Lower lobe of right lung (tissue), 2 donors: Measurements from ENCODE around the gene ACTR3C. TPM values are rescaled to one million over a fixed set of nuclear protein-coding genes. Genes with fewer than 3 reads are reported as not detected.

ENCODE experiments used
- ATAC-seq, 2 donors: fragments of 200-7000 bp; cut with Tn5 transposase; one replicate each; pipeline ENCODE4 v1.9.1; 2020 to 2022; ENCODE audit warnings: mild to moderate bottlenecking in 2 of 2, moderate library complexity in 2 of 2
- DNase-seq: peaks from one replicate; pipeline ENCODE4 v3.0.0-alpha.2; 2020
- H3K27ac ChIP-seq: fragments of 200-600 bp; one replicate; pipeline ENCODE4 v1.8.0; 2022
- H3K27me3 ChIP-seq: fragments of 200-600 bp; one replicate; pipeline ENCODE4 v1.8.0; 2022; ENCODE audit warnings: low read depth
- H3K36me3 ChIP-seq: fragments of 200-600 bp; one replicate; pipeline ENCODE4 v1.8.0; 2022; ENCODE audit warnings: mild to moderate bottlenecking
- H3K4me1 ChIP-seq: fragments of 200-600 bp; one replicate; pipeline ENCODE4 v1.8.0; 2022
- H3K4me3 ChIP-seq: fragments of 200-600 bp; one replicate; pipeline ENCODE4 v1.8.0; 2022; ENCODE audit warnings: mild to moderate bottlenecking
- H3K9me3 ChIP-seq: fragments of 200-600 bp; one replicate; pipeline ENCODE4 v1.8.0; 2022
- intact Hi-C: fragments of 100-400 bp; cut with DNase I; formaldehyde crosslinking; loops from one replicate; pipeline ENCODE4 v1.11.0; 2022
- total RNA-seq: library from RNA; stranded (reverse); fragmentation: NEBNext Ultra II Directional; extraction: Animal tissue kit (Norgen Biotek cat#: 25700); gene quantifications from one replicate; pipeline ENCODE4 v1.2.1, GENCODE V29; 2021
- TF ChIP-seq, protein P1 (sequence below): fragments of 200-600 bp; IDR thresholded peaks from one replicate; pipeline ENCODE4 v1.8.0; 2022; ENCODE audit warnings: antibody characterized with exemption, mild to moderate bottlenecking
- donor health status: DM: no; HTN: yes; CAD: no; lungs with severe emphysema.

The ACTR3C gene
- total RNA-seq, 1 donor from 2014 or later = 18.6 TPM

DNA sequence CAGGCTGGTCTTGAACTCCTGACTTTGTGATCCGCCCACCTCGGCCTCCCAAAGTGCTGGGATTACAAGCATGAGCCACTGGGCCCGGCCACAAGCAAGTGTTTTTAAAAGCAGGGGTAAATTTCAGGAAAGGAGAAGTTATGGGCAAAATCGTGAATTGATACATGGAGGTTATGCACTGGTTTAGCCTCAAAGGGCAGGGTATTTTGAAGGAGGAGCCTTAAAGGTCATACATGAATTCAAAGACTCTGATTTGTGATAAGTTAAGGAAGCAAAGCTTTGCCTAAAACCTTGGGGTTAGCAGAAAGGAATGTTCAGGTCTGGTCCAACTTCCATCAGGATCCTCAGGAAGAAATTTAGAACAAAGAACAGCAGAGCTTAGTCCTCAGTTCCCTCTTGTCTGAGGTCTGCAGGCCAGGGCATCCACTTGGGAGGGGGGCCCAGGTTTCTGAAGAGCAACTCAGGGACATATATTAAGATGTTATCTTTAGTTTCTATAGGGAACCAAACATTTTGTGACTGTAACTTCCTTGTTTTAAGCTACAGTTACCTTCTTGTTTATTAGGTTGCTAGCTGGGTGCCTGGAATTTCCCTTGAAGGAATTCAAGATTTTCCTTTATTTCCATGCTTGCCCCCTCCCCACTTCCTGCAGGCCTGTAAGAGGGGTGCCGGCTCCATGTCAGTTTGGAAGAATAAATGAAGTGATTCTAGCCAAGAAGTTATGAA, 42.5 kb upstream of the ACTR3C start:
- TF ChIP-seq, protein P1, sequence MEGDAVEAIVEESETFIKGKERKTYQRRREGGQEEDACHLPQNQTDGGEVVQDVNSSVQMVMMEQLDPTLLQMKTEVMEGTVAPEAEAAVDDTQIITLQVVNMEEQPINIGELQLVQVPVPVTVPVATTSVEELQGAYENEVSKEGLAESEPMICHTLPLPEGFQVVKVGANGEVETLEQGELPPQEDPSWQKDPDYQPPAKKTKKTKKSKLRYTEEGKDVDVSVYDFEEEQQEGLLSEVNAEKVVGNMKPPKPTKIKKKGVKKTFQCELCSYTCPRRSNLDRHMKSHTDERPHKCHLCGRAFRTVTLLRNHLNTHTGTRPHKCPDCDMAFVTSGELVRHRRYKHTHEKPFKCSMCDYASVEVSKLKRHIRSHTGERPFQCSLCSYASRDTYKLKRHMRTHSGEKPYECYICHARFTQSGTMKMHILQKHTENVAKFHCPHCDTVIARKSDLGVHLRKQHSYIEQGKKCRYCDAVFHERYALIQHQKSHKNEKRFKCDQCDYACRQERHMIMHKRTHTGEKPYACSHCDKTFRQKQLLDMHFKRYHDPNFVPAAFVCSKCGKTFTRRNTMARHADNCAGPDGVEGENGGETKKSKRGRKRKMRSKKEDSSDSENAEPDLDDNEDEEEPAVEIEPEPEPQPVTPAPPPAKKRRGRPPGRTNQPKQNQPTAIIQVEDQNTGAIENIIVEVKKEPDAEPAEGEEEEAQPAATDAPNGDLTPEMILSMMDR = no peak
- Histone ChIP-seq H3K4me1 (peaks cover 29% of the 10 kb centered on the region), H3K27me3 (no peaks in the 10 kb centered on the region), H3K9me3 (no peaks in the 10 kb centered on the region), H3K36me3 (peaks cover 11% of the 10 kb centered on the region), H3K4me3 (no peak overlapping the region), H3K27ac (peak overlapping the region; percentile 20)
- intact Hi-C loops = no loop called here
- DNase-seq = no peak
- no peak for ATAC-seq

DNA sequence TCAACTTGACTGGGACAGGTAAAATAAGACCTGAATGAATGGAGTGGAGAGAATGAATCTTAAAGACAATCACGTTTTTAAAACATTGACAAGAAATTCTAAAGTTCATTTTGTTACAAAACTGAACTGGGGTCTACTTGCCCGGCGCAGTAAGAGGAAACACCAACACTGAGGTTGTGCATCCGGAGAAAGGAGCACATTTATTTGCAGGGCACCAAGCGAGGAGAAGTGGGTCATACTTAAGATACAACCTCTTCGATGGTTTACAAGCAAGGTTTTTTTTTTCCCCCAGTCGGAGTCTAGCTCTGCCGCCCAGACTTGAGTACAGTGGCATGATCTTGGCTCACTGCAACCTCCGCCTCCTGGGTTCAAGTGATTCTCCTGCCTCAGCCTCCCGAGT, 41.8 kb upstream of the ACTR3C start:
- peak overlapping the region; percentile 20 for H3K27ac ChIP-seq

DNA sequence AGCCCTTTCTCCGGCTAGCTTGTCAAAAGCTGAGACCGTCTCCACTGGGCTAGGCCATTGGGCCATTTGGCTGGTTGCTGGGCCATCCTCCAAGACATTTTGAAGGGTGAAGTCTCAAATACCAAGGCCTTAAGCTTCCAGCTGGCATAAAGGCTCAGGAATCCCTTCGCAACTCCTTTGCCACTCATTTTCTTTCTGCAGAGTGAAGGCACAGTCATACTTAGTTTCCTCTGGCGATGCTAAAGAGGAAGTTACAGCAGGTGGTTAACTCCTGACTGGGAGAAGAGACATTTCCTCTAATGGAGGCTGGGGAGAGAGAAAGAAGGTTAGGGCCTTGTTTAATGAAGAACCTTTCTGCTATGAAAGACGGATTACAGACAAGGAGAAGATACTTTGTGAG, 40.5 kb upstream of the ACTR3C start:
- Histone ChIP-seq H3K4me3 (no peak overlapping the region), H3K27ac (no peak overlapping the region), H3K9me3 (no peaks in the 10 kb centered on the region), H3K27me3 (no peaks in the 10 kb centered on the region), H3K36me3 (no peaks in the 10 kb centered on the region), H3K4me1 (peaks cover 14% of the 10 kb centered on the region)
- DNase-seq (no peak), ATAC-seq (no peak)
- intact Hi-C loops = no loop called here
- TF ChIP-seq, protein P1 = no peak

More for the DNA sequence above, 41.8 kb upstream of the ACTR3C start:
- intact Hi-C loops = no loop called here
- DNase-seq (no peak), ATAC-seq (no peak)
- Histone ChIP-seq H3K9me3 (no peaks in the 10 kb centered on the region), H3K27me3 (no peaks in the 10 kb centered on the region), H3K36me3 (peaks cover 4% of the 10 kb centered on the region), H3K4me1 (peaks cover 23% of the 10 kb centered on the region), H3K4me3 (no peak overlapping the region)
- TF ChIP-seq, protein P1 = no peak

DNA sequence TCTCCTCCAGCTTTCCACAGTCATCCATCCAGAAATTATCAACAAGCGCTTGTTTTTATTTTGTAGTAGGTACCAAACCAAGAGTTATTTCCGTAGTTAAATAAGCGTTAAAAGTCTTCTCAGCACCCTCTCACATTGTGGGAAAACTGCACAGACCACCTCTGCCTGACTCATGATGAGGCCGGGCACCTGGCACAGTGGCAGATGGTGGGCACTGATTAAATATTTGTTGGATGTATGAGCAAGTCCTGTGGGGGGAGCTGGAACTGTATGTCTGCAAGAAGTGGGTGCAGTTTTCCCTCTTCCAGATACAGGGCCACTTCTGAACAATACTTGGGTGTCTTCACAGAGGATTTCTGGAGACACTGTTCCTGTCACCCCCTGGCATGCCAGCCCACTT, 40.0 kb upstream of the ACTR3C start:
- no peak for ATAC-seq
- Histone ChIP-seq H3K9me3 (no peaks in the 10 kb centered on the region), H3K4me3 (no peak overlapping the region), H3K27ac (no peak overlapping the region), H3K4me1 (peaks cover 14% of the 10 kb centered on the region), H3K36me3 (no peaks in the 10 kb centered on the region), H3K27me3 (no peaks in the 10 kb centered on the region)
- DNase-seq = no peak
- TF ChIP-seq, protein P1 = no peak
- intact Hi-C loops = no loop called here

DNA sequence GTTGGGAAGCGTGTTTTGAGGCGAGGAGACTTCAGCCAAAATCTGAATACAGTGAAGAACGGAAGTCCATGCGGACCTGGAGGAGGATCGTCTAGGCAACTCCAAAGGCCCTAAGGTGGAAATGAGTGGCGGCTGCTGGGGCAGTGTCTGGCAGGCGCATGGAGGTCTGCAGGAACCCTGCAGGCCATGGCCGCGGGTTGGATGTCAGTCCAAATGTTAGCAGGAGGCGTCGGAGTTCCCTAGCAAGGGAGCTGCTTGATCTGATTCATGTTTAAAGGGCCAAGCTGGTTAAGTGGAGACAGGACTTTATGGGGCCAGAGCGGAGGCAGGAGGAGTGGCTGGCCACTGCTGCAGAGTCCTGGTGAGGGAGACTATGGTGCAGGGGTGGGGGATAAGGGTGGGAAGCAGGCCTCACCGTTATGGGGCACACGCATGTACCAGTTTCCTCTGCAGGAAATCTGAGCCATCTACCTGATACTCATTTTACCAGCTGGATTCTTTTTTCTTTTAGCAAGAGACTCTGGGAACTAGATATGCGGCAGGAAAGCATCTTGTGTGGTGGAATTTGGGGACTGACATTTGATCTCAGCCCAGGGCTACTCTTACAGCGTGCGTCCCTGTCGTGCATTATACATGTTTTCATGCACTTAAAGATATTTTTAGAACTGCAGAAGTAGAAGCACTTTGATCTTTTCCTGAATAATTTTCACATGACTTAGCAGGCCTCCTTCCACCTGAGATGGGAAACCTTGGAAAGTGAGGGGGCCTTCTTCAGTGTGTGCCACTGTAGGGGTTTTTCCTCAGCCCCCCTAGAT, 38.7 kb upstream of the ACTR3C start:
- intact Hi-C loops = no loop called here
- DNase-seq = no peak

More for the DNA sequence above, 38.7 kb upstream of the ACTR3C start:
- no peak for ATAC-seq
- no peaks in the 10 kb centered on the region for H3K36me3 ChIP-seq
- TF ChIP-seq, protein P1 = no peak
- peaks cover 2% of the 10 kb centered on the region for H3K4me1 ChIP-seq
- H3K27me3 ChIP-seq = no peaks in the 10 kb centered on the region
- no peak overlapping the region for H3K4me3 ChIP-seq
- no peak overlapping the region for H3K27ac ChIP-seq
- H3K9me3 ChIP-seq = no peaks in the 10 kb centered on the region
